GM19043 (cell line): ENCODE data around the gene DYSF.

Experiments
- ATAC-seq: cut with Tn5 transposase; IDR thresholded peaks from one replicate; pipeline ENCODE4 v1.9.1; 2021; ENCODE audit warnings: low read depth; ENCODE audit not compliant: unreplicated experiment

DYSF gene

GRCh38 chr2:71455741-71456569, 2.6 kb downstream of the DYSF start:
- ATAC-seq: no peak

- no peak for ATAC-seq
Measured at GRCh38 chr2:71456617-71457016, 3.3 kb downstream of the DYSF start.

GRCh38 chr2:71457123-71457915, 4.0 kb downstream of the DYSF start:
- no peak for ATAC-seq

- no peak for ATAC-seq
Measured at GRCh38 chr2:71457923-71458322, 4.6 kb downstream of the DYSF start.

GRCh38 chr2:71458413-71459083, 5.2 kb downstream of the DYSF start:
- no peak for ATAC-seq

- ATAC-seq: no peak
Measured at GRCh38 chr2:71459084-71459431, 5.7 kb downstream of the DYSF start.

GRCh38 chr2:71460056-71460455, 6.7 kb downstream of the DYSF start:
- no peak for ATAC-seq

- no peak for ATAC-seq
Measured at GRCh38 chr2:71460595-71461303, 7.4 kb downstream of the DYSF start.

- no peak for ATAC-seq
Measured at GRCh38 chr2:71461304-71461671, 7.9 kb downstream of the DYSF start.

GRCh38 chr2:71462056-71462605, 8.8 kb downstream of the DYSF start:
- ATAC-seq: no peak

- no peak for ATAC-seq
Measured at GRCh38 chr2:71462641-71463341, 9.4 kb downstream of the DYSF start.

- no peak for ATAC-seq
Measured at GRCh38 chr2:71463342-71463654, 9.9 kb downstream of the DYSF start.

- ATAC-seq: no peak
Measured at GRCh38 chr2:71464389-71464788, 11.0 kb downstream of the DYSF start.

GRCh38 chr2:71465356-71465755, 12.0 kb downstream of the DYSF start:
- no peak for ATAC-seq

GRCh38 chr2:71465961-71466300, 12.6 kb downstream of the DYSF start:
- ATAC-seq: no peak

GRCh38 chr2:71466301-71467179, 13.2 kb downstream of the DYSF start:
- no peak for ATAC-seq

GRCh38 chr2:71467180-71467815, 13.9 kb downstream of the DYSF start:
- no peak for ATAC-seq

GRCh38 chr2:71468279-71469015, 15.1 kb downstream of the DYSF start:
- ATAC-seq: no peak
